Measurements from ENCODE around the gene MSMO1. TPM values are rescaled to one million over a fixed set of nuclear protein-coding genes. Genes with fewer than 3 reads are reported as not detected.

The MSMO1 gene
- total RNA-seq, 1 donor from 2014 or later: 7.3 TPM

DNA sequence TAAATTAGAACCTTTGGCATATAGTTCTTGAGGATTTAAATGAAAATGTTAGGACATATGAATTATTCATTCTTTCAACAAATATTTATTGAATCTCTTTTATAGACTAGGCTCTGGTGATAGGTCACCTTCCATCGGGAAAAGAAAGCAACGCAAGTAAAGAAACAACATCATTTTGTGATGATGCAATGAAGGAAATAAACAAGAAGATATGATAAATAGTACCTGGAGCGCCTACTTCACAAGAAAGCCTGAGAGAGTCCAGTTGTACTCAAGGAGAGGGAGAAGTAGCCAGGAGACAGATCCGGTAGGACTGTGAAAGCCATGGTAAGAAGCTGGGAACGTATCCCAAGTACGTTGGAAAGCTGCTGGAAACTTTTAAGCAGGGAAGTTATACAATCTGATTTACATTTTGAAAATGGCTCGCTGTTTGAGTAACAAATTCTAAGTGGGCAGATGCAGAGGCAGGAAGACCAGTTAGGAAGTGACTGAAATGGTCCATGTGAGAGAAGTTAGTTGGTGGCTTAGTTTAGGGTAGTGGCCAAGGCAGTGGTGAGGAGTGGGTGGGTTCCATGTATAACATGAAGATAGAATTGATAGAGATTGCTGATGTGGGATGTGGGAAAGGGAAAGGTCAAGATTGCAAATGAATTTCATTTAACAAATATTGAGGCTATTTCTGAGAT, 33.7 kb downstream of the MSMO1 start:
- H3K27me3 ChIP-seq (ENCODE audit: low read depth): peaks cover 10% of the 10 kb centered on the region
- no peaks in the 10 kb centered on the region for H3K36me3 ChIP-seq
- no peak overlapping the region for H3K27ac ChIP-seq (replicated peaks)
- H3K9me3 ChIP-seq (replicated peaks): no peaks in the 10 kb centered on the region
- intact Hi-C loops (cut with micrococcal nuclease): no loop called here
- TF ChIP-seq, protein P1, sequence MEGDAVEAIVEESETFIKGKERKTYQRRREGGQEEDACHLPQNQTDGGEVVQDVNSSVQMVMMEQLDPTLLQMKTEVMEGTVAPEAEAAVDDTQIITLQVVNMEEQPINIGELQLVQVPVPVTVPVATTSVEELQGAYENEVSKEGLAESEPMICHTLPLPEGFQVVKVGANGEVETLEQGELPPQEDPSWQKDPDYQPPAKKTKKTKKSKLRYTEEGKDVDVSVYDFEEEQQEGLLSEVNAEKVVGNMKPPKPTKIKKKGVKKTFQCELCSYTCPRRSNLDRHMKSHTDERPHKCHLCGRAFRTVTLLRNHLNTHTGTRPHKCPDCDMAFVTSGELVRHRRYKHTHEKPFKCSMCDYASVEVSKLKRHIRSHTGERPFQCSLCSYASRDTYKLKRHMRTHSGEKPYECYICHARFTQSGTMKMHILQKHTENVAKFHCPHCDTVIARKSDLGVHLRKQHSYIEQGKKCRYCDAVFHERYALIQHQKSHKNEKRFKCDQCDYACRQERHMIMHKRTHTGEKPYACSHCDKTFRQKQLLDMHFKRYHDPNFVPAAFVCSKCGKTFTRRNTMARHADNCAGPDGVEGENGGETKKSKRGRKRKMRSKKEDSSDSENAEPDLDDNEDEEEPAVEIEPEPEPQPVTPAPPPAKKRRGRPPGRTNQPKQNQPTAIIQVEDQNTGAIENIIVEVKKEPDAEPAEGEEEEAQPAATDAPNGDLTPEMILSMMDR (IDR thresholded peaks at IDR 0.05; ENCODE audit: borderline replicate concordance): no peak
- no peak for DNase-seq
- no peak overlapping the region for H3K4me3 ChIP-seq
- no peaks in the 10 kb centered on the region for H3K4me1 ChIP-seq

DNA sequence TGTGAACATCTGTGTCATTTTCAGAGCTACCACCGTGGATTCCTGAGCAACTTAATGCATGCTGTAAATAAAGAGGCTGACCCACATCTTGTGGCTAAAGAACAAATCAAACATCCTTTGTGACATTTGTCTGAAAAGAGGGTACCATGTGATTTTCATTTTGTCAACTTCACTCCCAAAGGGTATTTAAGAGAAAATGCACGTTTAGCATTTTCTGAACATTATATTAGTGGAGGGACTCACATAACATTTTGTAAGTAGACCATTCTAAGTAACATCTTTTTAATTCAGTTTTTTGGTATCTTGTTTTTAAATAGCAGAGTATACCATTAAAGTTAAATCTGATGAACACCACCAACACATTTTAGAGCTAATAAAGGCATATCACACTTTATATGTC, 34.3 kb downstream of the MSMO1 start:
- Histone ChIP-seq H3K27me3 (ENCODE audit: low read depth) (peaks cover 10% of the 10 kb centered on the region), H3K4me3 (no peak overlapping the region), H3K36me3 (no peaks in the 10 kb centered on the region), H3K27ac (replicated peaks) (no peak overlapping the region), H3K9me3 (replicated peaks) (no peaks in the 10 kb centered on the region), H3K4me1 (no peaks in the 10 kb centered on the region)
- TF ChIP-seq, protein P1 (IDR thresholded peaks at IDR 0.05; ENCODE audit: borderline replicate concordance): no peak
- no peak for DNase-seq
- intact Hi-C loops (cut with micrococcal nuclease): no loop called here

DNA sequence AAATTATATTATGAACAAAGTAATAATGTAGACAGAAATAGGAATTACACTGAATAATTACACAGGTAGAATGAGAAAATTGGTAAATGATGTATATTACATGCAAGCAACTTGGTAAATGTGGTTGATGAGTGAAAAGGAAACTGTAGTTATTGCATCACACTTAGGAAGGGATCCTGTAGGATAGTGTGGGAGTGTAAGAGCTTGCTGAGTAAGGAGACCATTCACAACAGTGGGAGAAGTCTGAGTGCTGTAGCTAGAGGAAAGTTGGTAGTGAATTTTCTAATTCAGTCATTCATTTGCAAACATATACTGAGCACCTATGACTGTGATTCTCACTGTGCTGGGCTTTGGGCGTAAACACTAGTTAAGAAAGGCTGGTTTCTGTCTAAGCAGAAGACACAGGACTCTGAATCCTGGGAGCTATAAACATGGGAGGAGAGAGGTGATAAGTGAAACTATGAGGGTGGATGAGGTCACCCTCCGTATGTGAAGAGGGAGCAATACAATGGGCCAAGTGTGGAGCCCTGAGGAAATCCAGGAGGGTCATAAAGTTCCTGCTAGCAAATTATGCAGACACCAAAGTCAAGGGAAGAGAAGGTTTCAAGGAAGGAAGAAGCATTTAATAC, 37.1 kb downstream of the MSMO1 start:
- TF ChIP-seq, protein P1 (IDR thresholded peaks at IDR 0.05; ENCODE audit: borderline replicate concordance): no peak
- H3K4me3 ChIP-seq: no peak overlapping the region
- H3K9me3 ChIP-seq (replicated peaks): no peaks in the 10 kb centered on the region
- DNase-seq: no peak
- H3K4me1 ChIP-seq: no peaks in the 10 kb centered on the region
- intact Hi-C loops (cut with micrococcal nuclease): no loop called here
- no peaks in the 10 kb centered on the region for H3K27me3 ChIP-seq (ENCODE audit: low read depth)
- H3K27ac ChIP-seq (replicated peaks): no peak overlapping the region
- H3K36me3 ChIP-seq: no peaks in the 10 kb centered on the region

- Histone ChIP-seq H3K27me3 (ENCODE audit: low read depth) (no peaks in the 10 kb centered on the region), H3K36me3 (no peaks in the 10 kb centered on the region), H3K9me3 (replicated peaks) (no peaks in the 10 kb centered on the region), H3K27ac (replicated peaks) (no peak overlapping the region), H3K4me1 (no peaks in the 10 kb centered on the region), H3K4me3 (no peak overlapping the region)
- TF ChIP-seq, protein P1 (IDR thresholded peaks at IDR 0.05; ENCODE audit: borderline replicate concordance): no peak
- no peak for DNase-seq
- intact Hi-C loops (cut with micrococcal nuclease): no loop called here
These were observed 39.6 kb downstream of the MSMO1 start for GRCh38 chr4:165367040-165367439.

- Histone ChIP-seq H3K36me3 (no peaks in the 10 kb centered on the region), H3K9me3 (replicated peaks) (no peaks in the 10 kb centered on the region), H3K4me3 (no peak overlapping the region), H3K27me3 (ENCODE audit: low read depth) (no peaks in the 10 kb centered on the region), H3K4me1 (no peaks in the 10 kb centered on the region), H3K27ac (replicated peaks) (no peak overlapping the region)
- TF ChIP-seq, protein P1 (IDR thresholded peaks at IDR 0.05; ENCODE audit: borderline replicate concordance): no peak
- no peak for DNase-seq
- intact Hi-C loops (cut with micrococcal nuclease): no loop called here
These were observed 40.6 kb downstream of the MSMO1 start for GRCh38 chr4:165368114-165368513.

Measured in left ventricle myocardium inferior (tissue), 1 donor.